H1 (cell line): ENCODE data around the gene RGS7BP. TPM values are rescaled to one million over a fixed set of nuclear protein-coding genes. Genes with fewer than 3 reads are reported as not detected.

Source experiments
- ATF2 ChIP-seq: IDR thresholded peaks from 2 replicates; pipeline ENCODE4 v1.6.1; 2012; ENCODE audit warnings: low read length, inconsistent platforms
- CHD1 ChIP-seq: IDR thresholded peaks from 2 replicates; pipeline ENCODE4 v1.6.1; 2012; ENCODE audit warnings: low read depth, low read length, improper control_type of control experiment
- EP300 ChIP-seq, 2 experiments: IDR thresholded peaks; 1 replicate in 1 of 2; 2 replicates in 1 of 2; pipeline ENCODE4 v1.6.1; 2011 to 2012; ENCODE audit warnings: low read depth in 2 of 2, low read length in 2 of 2, mild to moderate bottlenecking in 2 of 2, borderline replicate concordance in 1 of 2, inconsistent platforms in 1 of 2, moderate library complexity in 1 of 2
- JUND ChIP-seq: IDR thresholded peaks from 2 replicates; pipeline ENCODE4 v1.6.1; 2011; ENCODE audit warnings: mild to moderate bottlenecking, improper control_type of control experiment, low read length
- KDM4A ChIP-seq: IDR thresholded peaks from one replicate; pipeline ENCODE4 v1.7.1; 2012; ENCODE audit warnings: low read depth, mild to moderate bottlenecking, moderate library complexity, low read length, inconsistent platforms; ENCODE audit not compliant: severe bottlenecking
- KDM5A ChIP-seq: fragments of 200-600 bp; IDR thresholded peaks from 2 replicates; pipeline ENCODE4 v1.7.1; 2012; ENCODE audit warnings: mild to moderate bottlenecking, low read length, inconsistent platforms, mixed read lengths
- POLR2A ChIP-seq, 2 experiments: IDR thresholded peaks; 1 replicate in 1 of 2; 2 replicates in 1 of 2; pipeline ENCODE4 v1.6.1; 2011; ENCODE audit warnings: low read depth in 2 of 2, low read length in 2 of 2, mild to moderate bottlenecking in 2 of 2; ENCODE audit errors: control extremely low read depth in 1 of 2
- RXRA ChIP-seq: IDR thresholded peaks from 2 replicates; pipeline ENCODE4 v1.6.1; 2011; ENCODE audit warnings: low read depth, mild to moderate bottlenecking, low read length, moderate library complexity; ENCODE audit not compliant: insufficient read depth
- YY1 ChIP-seq: IDR thresholded peaks from 2 replicates; pipeline ENCODE4 v1.6.1; 2011; ENCODE audit warnings: low read depth, mild to moderate bottlenecking, low read length
- polyA plus RNA-seq, 7 experiments: library from polyadenylated mRNA; depleted of rRNA in 3 of 7; stranded (reverse) in 5 of 7; unstranded in 2 of 7; fragments of >200 nt in 5 of 7; fragments of 200-250 nt in 2 of 7; gene quantifications; 1 replicate in 5 of 7; 2 replicates in 1 of 7; 4 replicates in 1 of 7; pipeline versions ENCODE4 v1.2.1 to v1.2.3, GENCODE V29; 2011 to 2013; ENCODE audit warnings: missing spikeins in 2 of 7, mixed read lengths in 2 of 7
- total RNA-seq: library from RNA; stranded (reverse); fragmentation: NEBNext Ultra II Directional; extraction: Animal tissue kit (Norgen Biotek cat#: 25700); gene quantifications from 2 replicates; pipeline ENCODE4 v1.2.1, GENCODE V29; 2021

Gene RGS7BP
- total and polyA plus RNA-seq, 2 of the 8 experiments (the other 6 are each of a cell fraction or from before 2014, with no cell fraction given): 0.65 to 2.3 TPM

DNA sequence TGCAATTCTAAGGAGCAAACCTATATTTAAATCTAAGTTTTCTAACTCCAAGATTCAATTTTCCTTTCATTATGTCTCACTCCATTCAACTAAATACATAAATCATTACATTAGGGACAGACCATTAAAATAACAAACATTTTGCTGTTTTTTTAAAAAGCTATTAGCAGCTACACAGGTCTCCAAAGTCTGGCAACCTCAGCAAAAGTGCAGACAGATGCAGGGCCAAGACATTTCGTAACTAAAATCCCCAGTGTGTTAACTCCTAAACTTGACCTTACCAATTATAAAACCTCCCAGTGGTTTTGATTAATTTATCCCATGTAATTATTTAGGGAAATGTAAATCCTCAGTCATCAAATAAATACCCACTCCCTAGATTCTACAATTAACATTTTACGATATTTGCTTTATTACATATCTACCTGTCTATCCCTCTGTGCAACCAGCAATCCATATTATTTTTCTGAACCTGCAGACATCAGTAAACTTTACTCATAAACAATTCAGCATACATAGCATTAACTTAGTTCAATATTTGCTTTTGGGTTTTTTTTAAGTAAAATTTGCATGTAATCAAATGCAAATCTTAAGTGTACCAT, 64.7 kb downstream of the RGS7BP start (continued):
- TF ChIP-seq ATF2: no peak
- TF ChIP-seq CHD1: no peak
- no peak for TF ChIP-seq JUND
- no peak for TF ChIP-seq KDM4A
- TF ChIP-seq POLR2A (IDR thresholded peaks at IDR 0.05; ENCODE audit: control extremely low read depth in 1 of 2, low read depth in 2 of 2, low read length in 2 of 2): no peak
- TF ChIP-seq KDM5A: no peak
- TF ChIP-seq RXRA: no peak
- TF ChIP-seq EP300 (IDR thresholded peaks at IDR 0.05; ENCODE audit: borderline replicate concordance in 1 of 2, low read depth in 2 of 2, low read length in 2 of 2): no peak
- no peak for TF ChIP-seq YY1
